Amniotic epithelial cell (primary cell): ENCODE measurements around the gene N4BP2.
"Not testable (repeated sequence)": the region's sequence is repeated elsewhere in the genome, so short reads cannot be mapped to it uniquely, and the experiment has no call there.

Source experiments
- DNase-seq: peaks from one replicate; pipeline ENCODE4 v3.0.0-alpha.2; 2010; ENCODE audit warnings: low read depth

The N4BP2 gene

GRCh38 chr4:40056716-40057585 is at the start of gene N4BP2:
Gene N4BP2, plus strand, starts transcription at chr4:40056850. Its CDS starts 40,491 bp downstream, at chr4:40097341.
- DNase-seq: peak; percentile 66

- DNase-seq: no peak
These were observed 40.6 kb upstream of the N4BP2 start for GRCh38 chr4:40016007-40016406.

GRCh38 chr4:40020221-40020620 is 36.4 kb upstream of the N4BP2 start:
- DNase-seq: no peak

- DNase-seq: not testable (repeated sequence)
These were observed 35.5 kb upstream of the N4BP2 start for GRCh38 chr4:40021116-40021515.

GRCh38 chr4:40024049-40024448 is 32.6 kb upstream of the N4BP2 start:
- DNase-seq: not testable (repeated sequence)

- DNase-seq: no peak
These were observed 23.9 kb upstream of the N4BP2 start for GRCh38 chr4:40032785-40033184.

- DNase-seq: no peak
These were observed 23.0 kb upstream of the N4BP2 start for GRCh38 chr4:40033613-40034012.

- peak; percentile 44 for DNase-seq
These were observed 17.7 kb upstream of the N4BP2 start for GRCh38 chr4:40038977-40039376.

GRCh38 chr4:40040908-40041307 is 15.7 kb upstream of the N4BP2 start:
- DNase-seq: no peak

- DNase-seq: no peak
These were observed 12.9 kb upstream of the N4BP2 start for GRCh38 chr4:40043786-40044185.

- DNase-seq: peak; percentile 73
These were observed 10.2 kb upstream of the N4BP2 start for GRCh38 chr4:40046311-40046980.

- DNase-seq: no peak
These were observed 3.5 kb upstream of the N4BP2 start for GRCh38 chr4:40053161-40053560.

- no peak for DNase-seq
These were observed 1.2 kb upstream of the N4BP2 start for GRCh38 chr4:40055511-40055862.

- DNase-seq: peak; percentile 84
These were observed 561 bp upstream of the N4BP2 start for GRCh38 chr4:40055863-40056715.

GRCh38 chr4:40057586-40058091 is 989 bp downstream of the N4BP2 start:
- DNase-seq: peak; percentile 98

GRCh38 chr4:40058121-40058520 is 1.5 kb downstream of the N4BP2 start:
- no peak for DNase-seq

- no peak for DNase-seq
These were observed 2.2 kb downstream of the N4BP2 start for GRCh38 chr4:40058854-40059253.

- DNase-seq: no peak
These were observed 2.7 kb downstream of the N4BP2 start for GRCh38 chr4:40059362-40059761.

GRCh38 chr4:40065010-40065409 is 8.4 kb downstream of the N4BP2 start:
- no peak for DNase-seq

- DNase-seq: no peak
These were observed 10.0 kb downstream of the N4BP2 start for GRCh38 chr4:40066651-40067050.

GRCh38 chr4:40070387-40070786 is 13.7 kb downstream of the N4BP2 start:
- no peak for DNase-seq

- DNase-seq: no peak
These were observed 29.8 kb downstream of the N4BP2 start for GRCh38 chr4:40086421-40086820.
